ENCODE data around the gene CT83. TPM values are rescaled to one million over a fixed set of nuclear protein-coding genes. Genes with fewer than 3 reads are reported as not detected.

CT83 gene, protein sequence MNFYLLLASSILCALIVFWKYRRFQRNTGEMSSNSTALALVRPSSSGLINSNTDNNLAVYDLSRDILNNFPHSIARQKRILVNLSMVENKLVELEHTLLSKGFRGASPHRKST
- total RNA-seq = not detected

DNA sequence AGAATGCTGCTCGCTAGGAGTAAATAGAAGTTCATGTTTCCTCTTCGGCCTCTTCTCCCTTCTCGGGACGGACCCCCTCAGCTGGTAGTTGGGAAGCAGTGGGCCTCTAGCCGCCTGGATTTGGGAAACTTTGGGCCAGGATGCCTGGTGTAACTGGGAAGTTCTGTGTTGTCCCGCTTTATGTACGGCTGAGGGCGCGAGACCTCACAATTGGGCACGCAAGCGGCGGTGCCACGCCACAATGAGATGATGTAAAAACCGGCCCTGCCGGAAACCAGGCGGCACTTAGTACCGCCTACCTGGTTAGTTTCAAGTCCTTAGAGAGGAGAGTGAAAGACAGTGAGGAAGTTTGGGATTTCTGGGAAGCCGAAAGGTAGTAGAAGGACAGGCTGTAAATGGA, at the start of gene CT83:
CT83 (minus strand) TSS at position 155 of the 400 bp plus-strand sequence; CDS start at position 35, 120 bp downstream.
- Histone ChIP-seq H3K36me3 (no peaks in the 10 kb centered on the region), H3K4me1 (no peaks in the 10 kb centered on the region), H3K27me3 (no peaks in the 10 kb centered on the region), H3K4me3 (no peak within 1 kb of the TSS), H3K9me3 (no peaks in the 10 kb centered on the region), H3K27ac (no peak within 1 kb of the TSS)
- DNase-seq = no peak
- TF ChIP-seq, protein P1, sequence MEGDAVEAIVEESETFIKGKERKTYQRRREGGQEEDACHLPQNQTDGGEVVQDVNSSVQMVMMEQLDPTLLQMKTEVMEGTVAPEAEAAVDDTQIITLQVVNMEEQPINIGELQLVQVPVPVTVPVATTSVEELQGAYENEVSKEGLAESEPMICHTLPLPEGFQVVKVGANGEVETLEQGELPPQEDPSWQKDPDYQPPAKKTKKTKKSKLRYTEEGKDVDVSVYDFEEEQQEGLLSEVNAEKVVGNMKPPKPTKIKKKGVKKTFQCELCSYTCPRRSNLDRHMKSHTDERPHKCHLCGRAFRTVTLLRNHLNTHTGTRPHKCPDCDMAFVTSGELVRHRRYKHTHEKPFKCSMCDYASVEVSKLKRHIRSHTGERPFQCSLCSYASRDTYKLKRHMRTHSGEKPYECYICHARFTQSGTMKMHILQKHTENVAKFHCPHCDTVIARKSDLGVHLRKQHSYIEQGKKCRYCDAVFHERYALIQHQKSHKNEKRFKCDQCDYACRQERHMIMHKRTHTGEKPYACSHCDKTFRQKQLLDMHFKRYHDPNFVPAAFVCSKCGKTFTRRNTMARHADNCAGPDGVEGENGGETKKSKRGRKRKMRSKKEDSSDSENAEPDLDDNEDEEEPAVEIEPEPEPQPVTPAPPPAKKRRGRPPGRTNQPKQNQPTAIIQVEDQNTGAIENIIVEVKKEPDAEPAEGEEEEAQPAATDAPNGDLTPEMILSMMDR (IDR thresholded peaks at IDR 0.05) = no peak
- no peak for TF ChIP-seq POLR2A (IDR thresholded peaks at IDR 0.05)

DNA sequence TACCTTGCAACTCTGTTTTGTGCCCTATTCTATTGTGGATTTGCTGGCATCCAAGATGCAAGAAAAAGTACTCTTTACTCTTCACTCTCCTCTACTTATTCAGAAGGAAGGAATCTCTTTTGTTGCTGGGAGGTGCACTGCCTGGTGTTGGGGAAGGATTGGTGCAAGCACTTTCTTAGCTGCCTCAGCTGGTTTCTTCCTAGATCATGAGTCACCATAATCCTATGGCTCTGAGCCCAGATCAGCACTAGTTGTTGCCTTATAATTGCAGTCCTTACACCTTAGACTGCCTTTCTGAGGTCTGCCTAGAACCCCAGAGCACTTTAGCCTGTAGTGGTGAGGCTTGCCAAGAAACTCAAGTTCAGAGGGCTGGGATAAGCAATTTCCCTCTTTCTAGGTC, 37.0 kb upstream of the CT83 start:
- no peak for DNase-seq
- no peaks in the 10 kb centered on the region for H3K4me1 ChIP-seq
- no peak overlapping the region for H3K4me3 ChIP-seq
- H3K27ac ChIP-seq = no peak overlapping the region
- TF ChIP-seq, protein P1 (IDR thresholded peaks at IDR 0.05) = no peak
- no peak for TF ChIP-seq POLR2A (IDR thresholded peaks at IDR 0.05)
- no peaks in the 10 kb centered on the region for H3K36me3 ChIP-seq
- no peaks in the 10 kb centered on the region for H3K9me3 ChIP-seq
- no peaks in the 10 kb centered on the region for H3K27me3 ChIP-seq

DNA sequence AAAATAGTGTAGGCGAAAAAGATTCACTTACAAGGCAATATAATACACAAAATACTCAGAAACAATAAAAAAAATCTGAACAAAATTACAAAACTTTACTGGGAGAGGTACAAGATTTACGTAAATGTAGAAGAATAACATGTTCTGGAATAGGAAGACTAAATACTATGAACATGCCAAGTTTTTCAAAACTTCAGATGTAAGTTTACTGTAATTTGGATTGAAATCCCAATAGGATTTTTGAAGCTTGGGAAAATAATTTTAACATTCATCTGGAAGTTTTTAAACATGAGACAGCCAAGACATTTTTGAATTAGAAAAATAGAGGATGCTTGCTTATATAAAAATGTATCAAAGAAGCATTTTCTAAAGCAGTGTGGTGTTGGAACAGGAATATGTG, 30.5 kb upstream of the CT83 start:
- no peak for DNase-seq
- no peak for TF ChIP-seq POLR2A (IDR thresholded peaks at IDR 0.05)
- TF ChIP-seq, protein P1 (IDR thresholded peaks at IDR 0.05) = no peak
- no peaks in the 10 kb centered on the region for H3K36me3 ChIP-seq

DNA sequence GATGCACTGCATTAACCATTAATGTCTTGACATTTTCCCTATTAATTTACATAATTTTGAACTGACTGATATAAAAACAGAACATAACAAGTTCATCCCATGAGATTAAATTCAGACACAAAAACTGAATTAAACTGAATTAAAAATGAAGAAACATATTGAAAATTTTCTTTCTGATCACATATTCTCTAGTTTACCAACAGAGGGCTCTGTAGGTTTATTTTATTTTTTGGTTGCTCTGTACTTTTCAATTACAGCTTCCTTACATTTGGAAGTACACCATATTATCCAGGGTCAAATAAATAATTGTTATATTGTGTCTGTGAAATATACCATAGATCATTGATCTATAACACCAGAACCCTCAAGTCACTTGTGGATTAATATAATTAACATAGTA, 27.3 kb upstream of the CT83 start:
- TF ChIP-seq, protein P1 (IDR thresholded peaks at IDR 0.05) = peak in 2 of 6 experiments; percentile 15 to 18
- TF ChIP-seq POLR2A (IDR thresholded peaks at IDR 0.05) = no peak
- H3K27ac ChIP-seq = no peak overlapping the region
- DNase-seq = no peak
- H3K27me3 ChIP-seq = no peaks in the 10 kb centered on the region
- H3K9me3 ChIP-seq = no peaks in the 10 kb centered on the region
- no peak overlapping the region for H3K4me3 ChIP-seq
- H3K4me1 ChIP-seq = no peaks in the 10 kb centered on the region
- H3K36me3 ChIP-seq = no peaks in the 10 kb centered on the region

More for the DNA sequence above, 30.5 kb upstream of the CT83 start:
- Histone ChIP-seq H3K27ac (no peak overlapping the region), H3K4me3 (no peak overlapping the region), H3K4me1 (no peaks in the 10 kb centered on the region), H3K9me3 (no peaks in the 10 kb centered on the region), H3K27me3 (no peaks in the 10 kb centered on the region)

DNA sequence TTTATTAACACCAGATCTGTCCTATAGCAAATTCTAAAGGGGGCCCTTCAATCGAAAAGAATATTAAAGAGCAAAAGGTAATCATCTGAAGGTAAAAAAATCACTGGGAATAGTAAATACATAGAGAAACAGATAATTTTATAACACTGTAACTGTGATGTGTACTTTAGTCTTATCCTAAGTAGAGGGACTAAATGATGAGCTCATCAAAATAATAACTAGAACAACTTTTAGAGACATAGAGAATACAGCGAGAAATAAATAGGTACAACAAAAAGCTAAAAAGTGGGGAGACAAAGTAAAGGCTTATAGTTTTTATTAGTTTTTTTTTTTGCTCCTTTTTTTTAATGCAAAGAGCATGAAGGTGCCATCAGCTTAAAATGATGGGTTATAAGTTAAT, 17.3 kb upstream of the CT83 start:
- no peaks in the 10 kb centered on the region for H3K27me3 ChIP-seq
- no peaks in the 10 kb centered on the region for H3K36me3 ChIP-seq
- no peak for TF ChIP-seq POLR2A (IDR thresholded peaks at IDR 0.05)
- TF ChIP-seq, protein P1 (IDR thresholded peaks at IDR 0.05) = no peak
- no peaks in the 10 kb centered on the region for H3K9me3 ChIP-seq
- H3K4me1 ChIP-seq = no peaks in the 10 kb centered on the region
- no peak overlapping the region for H3K27ac ChIP-seq
- DNase-seq = no peak
- H3K4me3 ChIP-seq = no peak overlapping the region

DNA sequence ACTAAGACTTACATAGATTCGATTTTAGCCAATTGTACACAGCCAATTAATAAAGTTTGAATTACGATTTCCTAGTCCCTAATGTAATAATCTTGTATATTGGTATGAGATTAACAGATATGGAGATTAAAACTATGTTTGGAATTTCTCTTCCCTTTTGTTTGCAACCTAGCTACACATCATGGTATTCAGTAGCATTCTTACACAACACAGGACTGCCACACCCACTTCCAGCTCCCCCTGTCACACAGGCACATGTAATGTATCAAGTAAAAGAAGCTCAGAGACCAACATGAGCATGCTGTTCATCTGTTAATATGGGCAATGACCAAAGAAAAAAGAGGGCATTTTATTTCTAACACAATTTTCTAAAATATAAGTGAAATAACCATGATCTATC, 13.6 kb downstream of the CT83 start:
- DNase-seq = no peak
- Histone ChIP-seq H3K9me3 (no peaks in the 10 kb centered on the region), H3K4me3 (no peak overlapping the region), H3K27me3 (no peaks in the 10 kb centered on the region), H3K4me1 (no peaks in the 10 kb centered on the region), H3K27ac (no peak overlapping the region), H3K36me3 (no peaks in the 10 kb centered on the region)
- TF ChIP-seq, protein P1 (IDR thresholded peaks at IDR 0.05) = no peak
- TF ChIP-seq POLR2A (IDR thresholded peaks at IDR 0.05) = no peak
